Measurements from ENCODE around the gene RASGEF1C.

DNA sequence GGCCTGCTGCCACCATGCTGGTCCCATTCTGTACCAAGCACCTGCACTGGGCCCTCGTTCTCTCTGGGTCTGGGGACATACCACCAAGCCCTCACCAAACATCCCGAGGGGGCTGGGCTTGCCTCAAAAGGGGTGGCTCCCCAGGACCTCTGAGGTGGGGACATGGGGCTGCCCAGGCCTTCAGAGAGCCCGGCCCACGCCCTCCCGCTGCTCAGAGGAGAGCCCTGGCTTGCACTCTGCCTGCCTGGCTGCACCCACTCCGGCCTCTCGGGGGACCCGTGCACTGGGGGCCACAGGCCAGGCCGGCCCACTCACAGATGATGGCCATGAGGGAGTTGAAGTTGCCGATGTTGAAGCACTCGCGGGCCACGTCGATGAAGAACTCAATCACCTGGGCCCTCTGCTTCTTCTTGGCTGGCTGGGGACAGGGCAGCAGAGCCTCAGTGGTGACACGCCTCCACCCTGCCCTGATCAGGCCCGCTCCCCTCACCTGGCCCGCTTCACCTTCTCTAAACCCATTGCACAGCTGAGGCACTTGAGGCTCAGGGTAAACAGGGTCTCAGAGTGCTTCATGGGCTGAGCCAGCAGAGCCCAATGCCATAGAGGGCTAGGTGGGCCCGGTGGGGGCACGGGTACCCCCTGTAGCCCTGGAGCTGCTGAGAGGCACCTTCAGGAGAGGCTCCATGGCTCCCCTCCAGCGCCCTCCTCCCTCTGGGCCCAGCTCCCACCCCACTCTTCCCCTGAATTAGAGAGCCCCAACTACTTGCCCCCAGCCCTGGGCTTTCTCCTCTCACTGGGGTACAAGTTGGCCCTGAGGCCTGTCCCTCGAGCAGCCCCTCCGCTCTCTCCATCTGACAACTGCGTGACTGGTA is 89.7 kb downstream of the RASGEF1C start:
- TF ChIP-seq POLR2A (IDR thresholded peaks at IDR 0.05; ENCODE audit: low read length) = no peak
- TF ChIP-seq GATA1 (IDR thresholded peaks at IDR 0.05; ENCODE audit: low read depth, low read length) = no peak

All from erythroblast (primary cell).